ENCODE measurements around the gene PRDM13.
"Not testable (repeated sequence)": the region's sequence is repeated elsewhere in the genome, so short reads cannot be mapped to it uniquely, and the experiment has no call there.

Gene PRDM13

DNA sequence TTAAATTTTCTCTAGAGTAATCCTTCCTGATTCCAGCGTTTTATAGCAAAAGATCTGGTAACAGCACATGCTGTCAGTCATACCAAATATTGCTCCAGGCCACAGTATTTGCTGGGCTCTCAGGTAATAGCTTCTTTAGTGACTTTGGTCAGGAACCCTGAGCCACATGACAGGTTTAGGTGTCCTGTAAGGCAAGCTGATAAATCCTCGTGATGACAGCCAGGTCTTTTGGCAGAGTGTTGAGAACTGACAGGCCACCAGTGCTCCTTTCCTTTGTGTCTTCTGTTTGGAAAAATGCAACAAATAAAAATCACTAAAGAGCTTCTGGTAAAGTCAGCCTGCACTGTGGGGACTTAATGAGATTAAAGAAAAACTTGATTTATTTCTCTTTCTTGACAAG lies 34.6 kb downstream of the PRDM13 start:
- no peaks in the 10 kb centered on the region for H3K27me3 ChIP-seq (ENCODE audit: insufficient read depth, low read depth, severe bottlenecking)
- H3K9me3 ChIP-seq (ENCODE audit: severe bottlenecking) = peaks cover 10% of the 10 kb centered on the region
- H3K4me3 ChIP-seq (ENCODE audit: low read depth, low read length) = no peak overlapping the region
- peak; percentile 60 for DNase-seq
- no peaks in the 10 kb centered on the region for H3K36me3 ChIP-seq
- no peak overlapping the region for H3K27ac ChIP-seq
- TF ChIP-seq, protein P1, sequence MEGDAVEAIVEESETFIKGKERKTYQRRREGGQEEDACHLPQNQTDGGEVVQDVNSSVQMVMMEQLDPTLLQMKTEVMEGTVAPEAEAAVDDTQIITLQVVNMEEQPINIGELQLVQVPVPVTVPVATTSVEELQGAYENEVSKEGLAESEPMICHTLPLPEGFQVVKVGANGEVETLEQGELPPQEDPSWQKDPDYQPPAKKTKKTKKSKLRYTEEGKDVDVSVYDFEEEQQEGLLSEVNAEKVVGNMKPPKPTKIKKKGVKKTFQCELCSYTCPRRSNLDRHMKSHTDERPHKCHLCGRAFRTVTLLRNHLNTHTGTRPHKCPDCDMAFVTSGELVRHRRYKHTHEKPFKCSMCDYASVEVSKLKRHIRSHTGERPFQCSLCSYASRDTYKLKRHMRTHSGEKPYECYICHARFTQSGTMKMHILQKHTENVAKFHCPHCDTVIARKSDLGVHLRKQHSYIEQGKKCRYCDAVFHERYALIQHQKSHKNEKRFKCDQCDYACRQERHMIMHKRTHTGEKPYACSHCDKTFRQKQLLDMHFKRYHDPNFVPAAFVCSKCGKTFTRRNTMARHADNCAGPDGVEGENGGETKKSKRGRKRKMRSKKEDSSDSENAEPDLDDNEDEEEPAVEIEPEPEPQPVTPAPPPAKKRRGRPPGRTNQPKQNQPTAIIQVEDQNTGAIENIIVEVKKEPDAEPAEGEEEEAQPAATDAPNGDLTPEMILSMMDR (IDR thresholded peaks at IDR 0.05; ENCODE audit: low read depth, low read length) = no peak

DNA sequence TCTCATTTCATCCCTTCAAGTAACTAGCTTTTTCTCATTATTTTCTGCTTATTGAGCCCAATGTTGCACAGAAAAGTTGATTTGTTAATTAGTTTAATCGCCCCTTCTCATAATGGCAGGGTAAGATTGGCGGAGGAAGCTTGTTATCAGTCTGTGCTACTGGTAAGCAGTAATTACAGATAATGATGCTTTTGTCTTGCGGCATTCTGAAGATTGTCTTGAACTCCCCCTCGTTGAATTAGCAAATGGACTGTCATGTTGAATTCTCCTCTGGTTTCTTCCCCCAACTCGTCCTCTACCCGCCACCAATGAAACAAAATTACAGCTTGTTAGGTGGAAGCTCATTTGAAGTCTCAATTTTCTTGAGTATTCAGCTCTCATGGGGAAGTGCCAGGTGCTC lies 39.4 kb downstream of the PRDM13 start:
- no peaks in the 10 kb centered on the region for H3K36me3 ChIP-seq
- no peaks in the 10 kb centered on the region for H3K9me3 ChIP-seq (ENCODE audit: severe bottlenecking)
- H3K27ac ChIP-seq = no peak overlapping the region
- no peak for DNase-seq
- no peaks in the 10 kb centered on the region for H3K27me3 ChIP-seq (ENCODE audit: insufficient read depth, low read depth, severe bottlenecking)
- no peak overlapping the region for H3K4me3 ChIP-seq (ENCODE audit: low read depth, low read length)
- TF ChIP-seq, protein P1 (IDR thresholded peaks at IDR 0.05; ENCODE audit: low read depth, low read length) = no peak

DNA sequence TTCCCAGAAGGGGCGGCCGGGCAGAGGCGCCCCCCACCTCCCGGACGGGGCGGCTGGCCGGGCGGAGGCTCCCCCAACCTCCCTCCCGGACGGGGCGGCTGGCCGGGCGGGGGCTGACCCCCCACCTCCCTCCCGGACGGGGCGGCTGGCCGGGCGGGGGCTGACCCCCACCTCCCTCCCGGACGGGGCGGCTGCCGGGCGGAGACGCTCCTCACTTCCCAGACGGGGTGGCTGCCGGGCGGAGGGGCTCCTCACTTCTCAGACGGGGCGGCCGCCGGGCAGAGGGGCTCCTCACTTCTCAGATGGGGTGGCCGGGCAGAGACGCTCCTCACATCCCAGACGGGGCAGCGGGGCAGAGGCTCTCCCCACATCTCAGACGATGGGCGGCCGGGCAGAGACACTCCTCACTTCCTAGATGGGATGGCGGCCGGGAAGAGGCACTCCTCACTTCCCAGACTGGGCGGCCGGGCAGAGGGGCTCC lies 43.5 kb downstream of the PRDM13 start:
- not testable (repeated sequence) for H3K9me3 ChIP-seq (ENCODE audit: severe bottlenecking); H3K27me3 ChIP-seq (ENCODE audit: insufficient read depth, low read depth, severe bottlenecking); H3K4me3 ChIP-seq (ENCODE audit: low read depth, low read length); H3K36me3 ChIP-seq; DNase-seq; H3K27ac ChIP-seq

DNA sequence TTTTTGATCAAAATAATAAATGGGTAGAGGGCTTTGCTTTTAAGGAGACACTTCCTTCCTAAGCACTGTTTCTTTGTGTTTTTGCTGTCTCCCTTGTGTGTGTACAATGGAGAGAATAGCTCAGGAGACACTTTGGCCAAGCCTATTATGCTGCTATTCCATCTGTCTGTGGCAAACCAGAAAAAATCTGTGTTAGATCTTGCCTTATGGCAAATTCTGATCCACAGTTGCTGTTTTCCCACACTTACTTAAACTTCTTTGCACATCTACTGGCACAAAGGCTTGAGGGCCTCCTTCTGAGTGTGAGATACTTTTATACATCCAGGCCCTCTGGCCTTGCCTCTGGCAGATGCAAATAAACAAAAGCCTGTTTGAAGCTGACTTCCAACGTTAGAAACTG lies 53.6 kb downstream of the PRDM13 start:
- Histone ChIP-seq H3K9me3 (ENCODE audit: severe bottlenecking) (no peaks in the 10 kb centered on the region), H3K4me3 (ENCODE audit: low read depth, low read length) (no peak overlapping the region), H3K27ac (no peak overlapping the region), H3K27me3 (ENCODE audit: insufficient read depth, low read depth, severe bottlenecking) (no peaks in the 10 kb centered on the region), H3K36me3 (no peaks in the 10 kb centered on the region)
- DNase-seq = no peak
- TF ChIP-seq, protein P1 (IDR thresholded peaks at IDR 0.05; ENCODE audit: low read depth, low read length) = no peak

DNA sequence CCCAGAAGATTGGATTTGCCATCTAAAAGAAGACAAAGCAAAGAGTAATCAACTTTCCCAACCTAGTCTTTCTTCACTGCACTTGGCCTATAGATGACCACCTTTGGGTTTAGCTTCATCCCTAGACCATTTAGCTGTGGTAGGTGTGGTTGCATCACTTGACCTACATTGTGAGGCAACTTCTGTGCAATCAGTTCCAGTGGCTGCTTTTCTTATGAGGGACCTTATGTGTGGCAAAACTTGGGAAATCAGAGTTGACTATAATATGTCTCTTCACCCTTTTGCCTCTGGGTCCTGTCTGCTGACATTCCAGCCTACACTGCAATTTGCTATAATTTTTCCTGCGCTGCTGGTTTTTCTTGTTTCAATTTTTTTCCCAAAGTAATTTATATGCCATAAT lies 55.2 kb downstream of the PRDM13 start:
- no peak overlapping the region for H3K27ac ChIP-seq
- DNase-seq = no peak
- no peaks in the 10 kb centered on the region for H3K27me3 ChIP-seq (ENCODE audit: insufficient read depth, low read depth, severe bottlenecking)
- TF ChIP-seq, protein P1 (IDR thresholded peaks at IDR 0.05; ENCODE audit: low read depth, low read length) = no peak
- no peak overlapping the region for H3K4me3 ChIP-seq (ENCODE audit: low read depth, low read length)
- no peaks in the 10 kb centered on the region for H3K9me3 ChIP-seq (ENCODE audit: severe bottlenecking)
- no peaks in the 10 kb centered on the region for H3K36me3 ChIP-seq

DNA sequence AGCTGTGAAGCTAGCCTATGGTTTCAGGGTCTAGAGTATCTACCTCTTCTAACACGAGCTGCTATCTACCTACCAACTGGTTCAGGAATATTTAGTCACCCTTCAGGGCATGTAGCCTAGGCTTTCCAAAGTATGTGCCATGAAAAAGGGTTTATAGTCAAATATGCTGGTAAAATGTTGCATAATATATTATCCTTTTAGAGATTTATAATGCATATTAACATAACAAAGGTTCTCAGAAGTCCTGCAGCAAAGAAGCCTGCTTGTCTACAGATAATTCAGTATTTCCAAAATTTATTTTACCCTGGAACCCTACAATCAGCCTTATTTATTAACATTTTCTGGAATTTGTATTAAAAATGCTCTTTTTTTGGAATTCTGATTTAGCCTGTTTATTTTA lies 56.0 kb downstream of the PRDM13 start:
- Histone ChIP-seq H3K9me3 (ENCODE audit: severe bottlenecking) (no peaks in the 10 kb centered on the region), H3K27me3 (ENCODE audit: insufficient read depth, low read depth, severe bottlenecking) (no peaks in the 10 kb centered on the region), H3K27ac (no peak overlapping the region), H3K36me3 (no peaks in the 10 kb centered on the region), H3K4me3 (ENCODE audit: low read depth, low read length) (no peak overlapping the region)
- TF ChIP-seq, protein P1 (IDR thresholded peaks at IDR 0.05; ENCODE audit: low read depth, low read length) = no peak
- no peak for DNase-seq
